ENCODE data around the gene BCORL1.

BCORL1 gene

GRCh38 chrX:130014770-130015169 lies 32.3 kb downstream of the BCORL1 start:
- DNase-seq (ENCODE audit: low read depth): no peak

GRCh38 chrX:130015181-130015580 lies 32.7 kb downstream of the BCORL1 start:
- DNase-seq (ENCODE audit: low read depth): no peak

- DNase-seq (ENCODE audit: low read depth): no peak
These were observed 35.7 kb downstream of the BCORL1 start for GRCh38 chrX:130018143-130018542.

GRCh38 chrX:130020661-130021324 lies 38.4 kb downstream of the BCORL1 start:
- no peak for DNase-seq (ENCODE audit: low read depth)

- DNase-seq (ENCODE audit: low read depth): peak; percentile 38
These were observed 41.7 kb downstream of the BCORL1 start for GRCh38 chrX:130024127-130024526.

- no peak for DNase-seq (ENCODE audit: low read depth)
These were observed 42.8 kb downstream of the BCORL1 start for GRCh38 chrX:130025256-130025655.

- DNase-seq (ENCODE audit: low read depth): no peak
These were observed 45.1 kb downstream of the BCORL1 start for GRCh38 chrX:130027569-130027968.

- peak; percentile 33 for DNase-seq (ENCODE audit: low read depth)
These were observed 45.8 kb downstream of the BCORL1 start for GRCh38 chrX:130028196-130028595.

- DNase-seq (ENCODE audit: low read depth): no peak
These were observed 48.4 kb downstream of the BCORL1 start for GRCh38 chrX:130030826-130031225.

- DNase-seq (ENCODE audit: low read depth): no peak
These were observed 50.1 kb downstream of the BCORL1 start for GRCh38 chrX:130032552-130032951.

GRCh38 chrX:130034178-130034577 lies 51.7 kb downstream of the BCORL1 start:
- DNase-seq (ENCODE audit: low read depth): no peak

GRCh38 chrX:130039847-130040246 lies 57.4 kb downstream of the BCORL1 start:
- no peak for DNase-seq (ENCODE audit: low read depth)

GRCh38 chrX:130047416-130047815 lies 65.0 kb downstream of the BCORL1 start:
- DNase-seq (ENCODE audit: low read depth): no peak

GRCh38 chrX:130048686-130049222 lies 66.3 kb downstream of the BCORL1 start:
- DNase-seq (ENCODE audit: low read depth): no peak

GRCh38 chrX:130049821-130050220 lies 67.4 kb downstream of the BCORL1 start:
- no peak for DNase-seq (ENCODE audit: low read depth)

- DNase-seq (ENCODE audit: low read depth): no peak
These were observed 68.9 kb downstream of the BCORL1 start for GRCh38 chrX:130051176-130051845.

- DNase-seq (ENCODE audit: low read depth): no peak
These were observed 70.8 kb downstream of the BCORL1 start for GRCh38 chrX:130053236-130053635.

- no peak for DNase-seq (ENCODE audit: low read depth)
These were observed 72.7 kb downstream of the BCORL1 start for GRCh38 chrX:130055103-130055502.

GRCh38 chrX:130055899-130056298 lies 73.5 kb downstream of the BCORL1 start:
- no peak for DNase-seq (ENCODE audit: low read depth)

- no peak for DNase-seq (ENCODE audit: low read depth)
These were observed 74.8 kb downstream of the BCORL1 start for GRCh38 chrX:130057209-130057608.

GRCh38 chrX:130058652-130059051 lies 76.2 kb downstream of the BCORL1 start:
- no peak for DNase-seq (ENCODE audit: low read depth)

- peak; percentile 68 for DNase-seq (ENCODE audit: low read depth)
These were observed 78.0 kb downstream of the BCORL1 start for GRCh38 chrX:130060122-130061069.

Measured in stimulated activated CD8-positive, alpha-beta memory T cell treated with anti-CD3 and anti-CD28 coated beads, Interleukin-7, amount 100 ng/mL, for 24 hours (primary cell).